Esophagus muscularis mucosa (tissue), 4 donors: Measurements from ENCODE around the gene GNB5. TPM values are rescaled to one million over a fixed set of nuclear protein-coding genes. Genes with fewer than 3 reads are reported as not detected.
A peak's percentile ranks its signal among the peaks of the same experiment; 100 is the strongest.

Experiments
- DNase-seq: peaks from one replicate; pipeline ENCODE4 v3.0.0-alpha.2; 2017; ENCODE audit errors: extremely low spot score
- H3K27ac ChIP-seq, 4 donors: fragments of 200-600 bp; sonication (generic); replicated peaks in 1 of 4; 1 replicate in 3 of 4; 2 replicates in 1 of 4; pipeline ENCODE4 v1.5.1; 2016 to 2019; ENCODE audit warnings: mild to moderate bottlenecking in 1 of 4
- H3K27me3 ChIP-seq, 4 donors: fragments of 200-600 bp; sonication (generic); one replicate each; pipeline versions ENCODE4 v1.5.1 to v1.6.0; 2016 to 2019
- H3K36me3 ChIP-seq, 4 donors: fragments of 200-600 bp; sonication (generic); one replicate each; pipeline ENCODE4 v1.5.1; 2016 to 2019
- H3K4me1 ChIP-seq, 4 donors: fragments of 200-600 bp; sonication (generic); one replicate each; pipeline ENCODE4 v1.5.1; 2016 to 2019
- H3K4me3 ChIP-seq, 4 donors: fragments of 200-600 bp; sonication (generic); 1 replicate in 2 of 4; 2 replicates in 2 of 4; pipeline ENCODE4 v1.5.1; 2016 to 2019; ENCODE audit warnings: mild to moderate bottlenecking in 4 of 4, moderate library complexity in 1 of 4
- H3K9me3 ChIP-seq, 4 donors: fragments of 200-600 bp; sonication (generic); 1 replicate in 3 of 4; 2 replicates in 1 of 4; pipeline ENCODE4 v1.5.1; 2016 to 2019
- EP300 ChIP-seq: sonication (generic); formaldehyde crosslinking; IDR thresholded peaks from one replicate; pipeline ENCODE4 v1.6.1; 2017; ENCODE audit warnings: antibody characterized with exemption
- POLR2A ChIP-seq: fragments of 450-650 bp; IDR thresholded peaks from one replicate; pipeline ENCODE4 v1.6.1; 2017; ENCODE audit warnings: antibody characterized with exemption, moderate library complexity, mild to moderate bottlenecking, low read depth
- POLR2AphosphoS5 ChIP-seq, 2 donors: sonication (generic); formaldehyde crosslinking; IDR thresholded peaks; one replicate each; pipeline ENCODE4 v1.6.1; 2017; ENCODE audit warnings: antibody characterized with exemption in 2 of 2
- WGBS: methylation state at CpG from one replicate; pipeline ENCODE4 v1.1.5; 2018; 5-methylcytosine and 5-hydroxymethylcytosine counted together
- intact Hi-C: fragments of 100-400 bp; cut with DNase I; formaldehyde crosslinking; loops from one replicate; pipeline ENCODE4 v1.15.1; 2023
- total RNA-seq, 4 donors: library from RNA; depleted of rRNA; stranded (reverse); fragments of >200 nt; gene quantifications; one replicate each; pipeline versions ENCODE4 v1.1.0 to v1.2.1, GENCODE V29; 2016
- TF ChIP-seq, protein P1 (sequence below), 3 experiments: fragments of 200-600 bp in 2 of 3; fragments of 450-650 bp in 1 of 3; sonication (generic) in 2 of 3; IDR thresholded peaks; one replicate each; pipeline ENCODE4 v1.5.1; 2017 to 2019; ENCODE audit warnings: antibody characterized with exemption in 3 of 3, mild to moderate bottlenecking in 2 of 3, moderate library complexity in 1 of 3

GNB5 gene
- total RNA-seq, 4 donors from 2014 or later: 26.7 to 50.1 (median 36.2) TPM

DNA sequence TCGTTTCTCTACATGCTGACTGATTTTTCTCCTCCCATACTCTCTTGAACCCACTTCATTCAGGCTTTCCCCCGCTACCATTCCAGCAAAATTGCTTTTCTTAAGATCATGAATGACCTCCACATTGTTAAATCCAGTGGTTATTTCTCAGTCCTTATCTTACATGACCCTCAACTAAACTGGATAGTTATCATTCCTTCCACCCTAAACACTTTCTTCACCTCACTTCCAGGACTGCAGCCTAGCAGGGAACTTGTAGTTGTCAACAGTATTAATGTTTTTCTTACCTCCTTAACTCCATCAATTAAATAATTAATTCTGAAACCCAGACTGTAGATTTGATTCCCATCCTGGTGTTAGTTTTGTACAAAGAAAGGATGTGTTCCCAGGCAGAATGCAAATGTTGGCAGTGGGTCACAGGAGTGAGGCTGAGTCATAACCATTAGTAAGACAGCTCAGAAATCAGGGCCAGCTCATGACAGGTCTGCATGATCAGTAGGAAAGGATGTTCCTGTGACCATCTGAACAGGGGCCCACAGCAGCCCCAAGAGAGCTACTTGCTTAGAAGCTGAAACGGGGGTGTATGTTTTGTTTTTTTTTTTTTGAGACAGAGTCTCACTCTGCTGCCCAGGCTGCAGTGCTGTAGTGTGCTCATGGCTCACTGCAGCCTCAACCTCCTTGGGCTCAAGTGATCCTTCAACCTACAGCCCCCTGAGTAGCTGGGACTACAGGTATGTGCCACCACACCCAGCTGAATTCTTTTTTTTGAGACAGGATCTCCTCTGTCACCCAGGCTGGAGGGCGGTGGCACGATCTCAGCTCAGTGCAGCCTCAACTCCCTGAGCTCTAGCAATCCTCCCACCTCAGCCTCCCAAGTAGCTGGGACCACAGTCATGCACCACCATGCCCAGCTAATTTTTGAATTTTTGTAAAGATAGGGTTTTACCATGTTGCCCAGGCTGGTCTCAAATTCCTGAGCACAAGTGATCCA is 87.7 kb downstream of the GNB5 start:
- Histone ChIP-seq H3K9me3 (no peaks in the 10 kb centered on the region), H3K4me3 (no peak overlapping the region), H3K27ac (no peak overlapping the region), H3K4me1 (peaks cover 0 to 14% (median 6%) of the 10 kb centered on the region in 4 donors), H3K36me3 (no peaks in the 10 kb centered on the region), H3K27me3 (peaks cover 0 to 17% (median 0%) of the 10 kb centered on the region in 4 donors)
- WGBS: 67% methylated on average over 5 of the region's 5 CpGs
- no peak for DNase-seq
- TF ChIP-seq POLR2AphosphoS5 (IDR thresholded peaks at IDR 0.05) (peak in 1 of 2 donors; percentile 22), POLR2A (no peak)
- intact Hi-C loops: no loop called here

DNA sequence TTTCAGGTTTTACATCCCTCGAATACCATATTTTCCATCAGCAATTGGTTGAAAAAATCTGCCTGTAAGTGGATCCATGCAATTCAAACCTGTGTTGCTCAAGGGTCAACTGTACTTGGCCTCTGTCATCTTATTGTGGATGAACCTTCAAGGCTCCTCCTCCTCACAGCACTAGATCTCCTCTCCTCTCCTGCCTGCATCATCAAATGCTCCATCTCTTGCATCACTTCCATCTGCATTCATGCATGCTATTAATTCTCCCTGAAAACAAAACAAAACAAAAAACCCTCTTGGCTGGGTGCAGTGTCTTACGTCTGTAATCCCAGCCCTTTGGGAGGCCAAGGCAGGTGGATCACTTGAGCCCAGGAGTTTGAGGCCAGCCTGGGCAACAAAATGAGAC is 88.7 kb downstream of the GNB5 start:
- intact Hi-C loops: no loop called here
- no peak for DNase-seq
- no peaks in the 10 kb centered on the region for H3K9me3 ChIP-seq
- H3K36me3 ChIP-seq: no peaks in the 10 kb centered on the region
- no peak overlapping the region for H3K4me3 ChIP-seq
- H3K4me1 ChIP-seq: peaks cover 0 to 14% (median 6%) of the 10 kb centered on the region in 4 donors
- TF ChIP-seq, protein P1, sequence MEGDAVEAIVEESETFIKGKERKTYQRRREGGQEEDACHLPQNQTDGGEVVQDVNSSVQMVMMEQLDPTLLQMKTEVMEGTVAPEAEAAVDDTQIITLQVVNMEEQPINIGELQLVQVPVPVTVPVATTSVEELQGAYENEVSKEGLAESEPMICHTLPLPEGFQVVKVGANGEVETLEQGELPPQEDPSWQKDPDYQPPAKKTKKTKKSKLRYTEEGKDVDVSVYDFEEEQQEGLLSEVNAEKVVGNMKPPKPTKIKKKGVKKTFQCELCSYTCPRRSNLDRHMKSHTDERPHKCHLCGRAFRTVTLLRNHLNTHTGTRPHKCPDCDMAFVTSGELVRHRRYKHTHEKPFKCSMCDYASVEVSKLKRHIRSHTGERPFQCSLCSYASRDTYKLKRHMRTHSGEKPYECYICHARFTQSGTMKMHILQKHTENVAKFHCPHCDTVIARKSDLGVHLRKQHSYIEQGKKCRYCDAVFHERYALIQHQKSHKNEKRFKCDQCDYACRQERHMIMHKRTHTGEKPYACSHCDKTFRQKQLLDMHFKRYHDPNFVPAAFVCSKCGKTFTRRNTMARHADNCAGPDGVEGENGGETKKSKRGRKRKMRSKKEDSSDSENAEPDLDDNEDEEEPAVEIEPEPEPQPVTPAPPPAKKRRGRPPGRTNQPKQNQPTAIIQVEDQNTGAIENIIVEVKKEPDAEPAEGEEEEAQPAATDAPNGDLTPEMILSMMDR (IDR thresholded peaks at IDR 0.05): no peak
- TF ChIP-seq EP300: no peak
- no peak for TF ChIP-seq POLR2AphosphoS5 (IDR thresholded peaks at IDR 0.05)
- TF ChIP-seq POLR2A: no peak
- WGBS: 76% methylated on average over 2 of the region's 2 CpGs
- H3K27me3 ChIP-seq: peaks cover 0 to 6% (median 0%) of the 10 kb centered on the region in 4 donors
- no peak overlapping the region for H3K27ac ChIP-seq

- H3K4me1 ChIP-seq: peaks cover 0 to 14% (median 6%) of the 10 kb centered on the region in 4 donors
- H3K27me3 ChIP-seq: no peaks in the 10 kb centered on the region
- H3K27ac ChIP-seq: no peak overlapping the region
- no peak for TF ChIP-seq POLR2A
- TF ChIP-seq, protein P1 (IDR thresholded peaks at IDR 0.05): no peak
- TF ChIP-seq EP300: no peak
- TF ChIP-seq POLR2AphosphoS5 (IDR thresholded peaks at IDR 0.05): no peak
- DNase-seq: no peak
- no peaks in the 10 kb centered on the region for H3K9me3 ChIP-seq
- no peaks in the 10 kb centered on the region for H3K36me3 ChIP-seq
- WGBS: 95% methylated on average over 16 of the region's 16 CpGs
- intact Hi-C loops: no loop called here
- no peak overlapping the region for H3K4me3 ChIP-seq
Observed at GRCh38 chr15:52101542-52102323, 89.5 kb downstream of the GNB5 start.

- intact Hi-C loops: no loop called here
- Histone ChIP-seq H3K9me3 (no peaks in the 10 kb centered on the region), H3K4me1 (peaks cover 0 to 14% (median 6%) of the 10 kb centered on the region in 4 donors), H3K27me3 (no peaks in the 10 kb centered on the region), H3K4me3 (no peak overlapping the region), H3K27ac (no peak overlapping the region), H3K36me3 (no peaks in the 10 kb centered on the region)
- DNase-seq: no peak
- WGBS: 53% methylated on average over 5 of the region's 6 CpGs
- TF ChIP-seq POLR2A (no peak), POLR2AphosphoS5 (IDR thresholded peaks at IDR 0.05) (peak in 1 of 2 donors; percentile 29)
Observed at GRCh38 chr15:52100807-52101442, 90.3 kb downstream of the GNB5 start.

DNA sequence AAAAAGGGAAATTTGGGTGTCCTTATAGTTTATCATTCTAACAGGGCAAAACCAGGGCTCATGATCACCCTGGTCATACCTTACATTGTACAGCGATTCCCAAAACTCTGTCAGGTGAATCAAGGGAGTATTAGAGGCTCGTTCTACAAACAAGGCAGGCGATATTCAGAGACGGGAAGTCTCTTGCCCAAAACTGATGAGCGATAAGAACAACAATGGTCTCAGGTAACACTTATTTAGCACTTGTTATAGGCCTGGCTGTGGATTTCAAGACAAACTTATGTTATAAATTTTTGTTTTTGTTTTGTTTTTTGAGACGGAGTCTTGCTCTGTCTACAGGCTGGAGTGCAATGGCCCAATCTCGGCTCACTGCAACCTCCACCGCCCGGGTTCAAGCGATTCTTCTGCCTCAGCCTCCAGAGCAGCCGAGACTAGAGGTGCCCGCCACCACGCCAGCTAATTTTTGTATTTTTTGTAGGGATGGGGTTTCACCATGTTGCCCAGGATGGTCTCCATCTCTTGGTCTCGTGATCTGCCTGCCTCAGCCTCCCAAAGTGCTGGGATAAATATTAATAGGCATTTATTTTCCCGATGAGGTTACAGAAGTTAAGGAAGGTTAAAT is 91.4 kb downstream of the GNB5 start:
- H3K27ac ChIP-seq: no peak overlapping the region
- no peak for DNase-seq
- WGBS: 96% methylated on average over 15 of the region's 15 CpGs
- intact Hi-C loops: no loop called here
- peaks cover 0 to 15% (median 9%) of the 10 kb centered on the region in 4 donors for H3K4me1 ChIP-seq
- TF ChIP-seq, protein P1 (IDR thresholded peaks at IDR 0.05): no peak
- TF ChIP-seq POLR2AphosphoS5 (IDR thresholded peaks at IDR 0.05) (no peak), EP300 (no peak), POLR2A (no peak)
- H3K36me3 ChIP-seq: no peaks in the 10 kb centered on the region
- H3K27me3 ChIP-seq: no peaks in the 10 kb centered on the region
- H3K4me3 ChIP-seq: no peak overlapping the region
- no peaks in the 10 kb centered on the region for H3K9me3 ChIP-seq
